22Rv1 (cell line): ENCODE measurements around the gene ATP11A.

Source experiments
- CTCF ChIP-seq: fragments of 450-650 bp; IDR thresholded peaks from 2 replicates; pipeline ENCODE4 v1.5.1; 2017; ENCODE audit warnings: mild to moderate bottlenecking
- ZFX ChIP-seq: fragments of 450-650 bp; IDR thresholded peaks from 2 replicates; pipeline ENCODE4 v1.6.1; 2017; ENCODE audit warnings: antibody characterized with exemption, borderline replicate concordance

- TF ChIP-seq CTCF (no peak), ZFX (no peak)
Measured at GRCh38 chr13:112680741-112681360, 9.0 kb upstream of the ATP11A start.
